ENCODE results near the gene RGL3. TPM values are rescaled to one million over a fixed set of nuclear protein-coding genes. Genes with fewer than 3 reads are reported as not detected.
"Not testable (repeated sequence)": the region's sequence is repeated elsewhere in the genome, so short reads cannot be mapped to it uniquely, and the experiment has no call there.

RGL3 gene
- total and polyA plus RNA-seq, 4 experiments from 2014 or later = not detected

GRCh38 chr19:11382898-11383705 is 36.0 kb downstream of the RGL3 start:
- H3K36me3 Mint-ChIP-seq = peaks cover 0 to 6% of the 10 kb centered on the region in 2 donors
- CTCF ChIA-PET (ENCODE audit: partially characterized antibody) = interaction anchor here (0.6 to 5.0 kb wide), 18 partner anchors 8 to 1093 kb away, joined by 3 to 49 read pairs (median 4); partner anchors contain the start of genes ELAVL3, ODAD3, PRKCSH and SWSAP1
- Histone ChIP-seq H3K4me1 (ENCODE audit: insufficient read depth, low read length) (peaks cover 37% of the 10 kb centered on the region), H3K27ac (ENCODE audit: low read depth, low read length) (no peak overlapping the region), H3K4me3 (ENCODE audit: low read length in 2 of 2) (no peak overlapping the region), H3K27me3 (ENCODE audit: insufficient read depth, low read length) (no peaks in the 10 kb centered on the region), H3K36me3 (ENCODE audit: insufficient read depth, low read length) (no peaks in the 10 kb centered on the region), H3K9me3 (ENCODE audit: control insufficient read depth in 1 of 2, low read length in 2 of 2) (no peaks in the 10 kb centered on the region)
- peak overlapping the region; percentile 57 to 85 (median 84) for H3K27ac Mint-ChIP-seq
- DNase-seq = peak in 4 of 5 donors; percentile 17 to 49 (median 26)
- intact Hi-C loops (cut with micrococcal nuclease) = loop anchor here (5.0 kb wide), 1 partner anchor 39 kb away; no protein-coding TSS in a partner anchor
- no peaks in the 10 kb centered on the region for H3K9me3 Mint-ChIP-seq
- peak overlapping the region; percentile 45 to 70 (median 62) for H3K4me3 Mint-ChIP-seq
- peaks cover 18 to 45% (median 30%) of the 10 kb centered on the region in 4 donors for H3K4me1 Mint-ChIP-seq
- peaks cover 9 to 11% of the 10 kb centered on the region in 2 donors for H3K27me3 Mint-ChIP-seq
- POLR2A ChIA-PET (ENCODE audit: partially characterized antibody) = interaction anchor here (1.1 to 2.2 kb wide), 4 partner anchors 8 to 52 kb away, joined by 3 to 23 read pairs (median 4); partner anchors contain the start of genes CCDC159, ODAD3, PRKCSH and RAB3D

GRCh38 chr19:11380653-11381537 is 38.2 kb downstream of the RGL3 start:
- Histone ChIP-seq H3K4me1 (ENCODE audit: insufficient read depth, low read length) (peaks cover 53% of the 10 kb centered on the region), H3K9me3 (ENCODE audit: control insufficient read depth in 1 of 2, low read length in 2 of 2) (no peaks in the 10 kb centered on the region), H3K36me3 (ENCODE audit: insufficient read depth, low read length) (no peaks in the 10 kb centered on the region), H3K4me3 (ENCODE audit: low read length in 2 of 2) (peak overlapping the region; percentile 59 to 61), H3K27me3 (ENCODE audit: insufficient read depth, low read length) (no peaks in the 10 kb centered on the region), H3K27ac (ENCODE audit: low read depth, low read length) (peak overlapping the region; percentile 90)
- Mint-ChIP-seq H3K36me3 (peaks cover 6 to 10% of the 10 kb centered on the region in 2 donors), H3K9me3 (no peaks in the 10 kb centered on the region), H3K4me3 (peak overlapping the region; percentile 91 to 99 (median 98)), H3K27me3 (peaks cover 9 to 11% of the 10 kb centered on the region in 2 donors), H3K4me1 (peaks cover 25 to 41% (median 32%) of the 10 kb centered on the region in 4 donors), H3K27ac (peak overlapping the region; percentile 91 to 100 (median 99))
- ChIA-PET CTCF (ENCODE audit: partially characterized antibody) (interaction anchor here (0.5 to 5.0 kb wide), 32 partner anchors 9 to 606 kb away, joined by 3 to 49 read pairs (median 4); partner anchors contain the start of genes CCDC159, ELAVL3, LDLR and ODAD3), POLR2A (ENCODE audit: partially characterized antibody) (interaction anchor here (0.6 to 3.0 kb wide), 27 partner anchors 10 to 1425 kb away, joined by 3 to 32 read pairs (median 3); partner anchors contain the start of genes CCDC159, ECSIT, ELAVL3 and ELOF1)
- peak; percentile 99 for DNase-seq
- intact Hi-C loops (cut with micrococcal nuclease) = loop anchor here (1.0 to 5.0 kb wide), 7 partner anchors 35 to 206 kb away; partner anchors contain the start of genes CCDC159, ODAD3, PRKCSH and TMEM205

DNA sequence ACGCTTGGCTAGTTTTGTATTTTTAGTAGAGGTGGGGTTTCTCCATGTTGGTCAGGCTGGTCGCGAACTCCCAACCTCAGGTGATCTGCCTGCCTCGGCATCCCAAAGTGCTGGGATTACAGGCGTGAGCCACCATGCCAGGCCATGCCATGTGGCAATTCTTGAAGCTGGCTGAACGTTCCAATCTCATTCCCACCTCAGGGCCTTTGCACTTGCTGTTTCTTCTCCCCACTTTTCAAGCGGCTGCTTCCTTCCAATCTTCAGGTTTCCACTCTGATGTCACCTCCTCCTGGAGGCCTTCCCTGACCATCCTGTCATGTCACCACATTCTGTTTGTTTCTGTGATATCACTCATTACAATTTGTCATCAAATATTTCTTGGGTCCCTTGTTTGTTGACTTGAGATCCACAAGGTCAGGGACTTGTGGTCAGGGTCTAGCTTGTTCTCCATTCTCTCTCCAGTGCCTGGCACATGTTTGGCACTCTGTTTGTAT is 39.2 kb downstream of the RGL3 start:
- peaks cover 27 to 41% (median 33%) of the 10 kb centered on the region in 4 donors for H3K4me1 Mint-ChIP-seq
- H3K4me3 ChIP-seq (ENCODE audit: low read length in 2 of 2) = peak overlapping the region in 1 of 2 donors; percentile 59
- H3K27ac ChIP-seq (ENCODE audit: low read depth, low read length) = peak overlapping the region; percentile 90
- no peak for DNase-seq
- H3K36me3 ChIP-seq (ENCODE audit: insufficient read depth, low read length) = no peaks in the 10 kb centered on the region
- peaks cover 9 to 11% of the 10 kb centered on the region in 2 donors for H3K27me3 Mint-ChIP-seq
- POLR2A ChIA-PET (ENCODE audit: partially characterized antibody) = interaction anchor here (0.7 to 3.0 kb wide), 6 partner anchors 33 to 225 kb away, joined by 3 to 32 read pairs (median 4); partner anchors contain the start of genes CCDC159, ODAD3, PRKCSH and SPC24
- no peaks in the 10 kb centered on the region for H3K9me3 ChIP-seq (ENCODE audit: control insufficient read depth in 1 of 2, low read length in 2 of 2)
- H3K4me1 ChIP-seq (ENCODE audit: insufficient read depth, low read length) = peaks cover 61% of the 10 kb centered on the region
- H3K9me3 Mint-ChIP-seq = no peaks in the 10 kb centered on the region
- peak overlapping the region; percentile 91 to 99 (median 98) for H3K4me3 Mint-ChIP-seq
- peak overlapping the region; percentile 91 to 100 (median 99) for H3K27ac Mint-ChIP-seq
- H3K36me3 Mint-ChIP-seq = peaks cover 6 to 10% of the 10 kb centered on the region in 2 donors
- H3K27me3 ChIP-seq (ENCODE audit: insufficient read depth, low read length) = no peaks in the 10 kb centered on the region
- CTCF ChIA-PET (ENCODE audit: partially characterized antibody) = interaction anchor here (1.0 to 5.0 kb wide), 12 partner anchors 11 to 290 kb away, joined by 3 to 49 read pairs (median 8); partner anchors contain the start of genes CCDC159, ELAVL3, LDLR and ODAD3
- intact Hi-C loops (cut with micrococcal nuclease) = loop anchor here (5.0 kb wide), 1 partner anchor 42 kb away; no protein-coding TSS in a partner anchor

DNA sequence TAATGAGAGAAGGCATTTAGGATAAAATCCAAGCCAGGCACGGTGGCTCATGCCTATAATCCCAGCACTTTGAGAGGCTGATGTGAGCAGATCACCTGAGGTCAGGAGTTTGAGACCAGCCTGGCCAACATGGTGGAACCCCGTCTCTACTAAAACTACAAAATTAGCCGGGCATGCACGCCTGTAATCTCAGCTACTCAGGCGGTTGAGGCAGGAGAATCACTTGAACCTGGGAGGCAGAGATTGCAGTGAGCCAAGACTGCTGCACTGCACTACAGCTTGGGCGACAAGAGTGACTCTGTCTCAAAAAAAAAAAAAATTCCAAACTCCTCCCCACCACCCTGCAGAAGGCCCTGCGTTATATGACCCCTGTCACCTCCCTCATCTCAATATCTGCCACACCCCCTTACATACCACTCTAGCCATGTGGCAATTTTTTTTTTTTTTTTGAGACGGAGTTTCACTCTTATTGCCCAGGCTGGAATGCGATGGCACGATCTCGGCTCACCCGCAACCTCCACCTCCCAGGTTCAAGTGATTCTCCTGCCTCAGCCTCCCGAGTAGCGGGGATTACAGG is 39.8 kb downstream of the RGL3 start:
- CTCF ChIA-PET (ENCODE audit: partially characterized antibody) = interaction anchor here (1.9 to 5.0 kb wide), 4 partner anchors 10 to 103 kb away, joined by 6 to 49 read pairs (median 14); partner anchors contain the start of gene ELAVL3
- intact Hi-C loops (cut with micrococcal nuclease) = not testable (repeated sequence)
- H3K27ac Mint-ChIP-seq = peak overlapping the region in 6 of 7 donors; percentile 12 to 99 (median 66)

GRCh38 chr19:11378319-11379189 is 40.6 kb downstream of the RGL3 start:
- intact Hi-C loops (cut with micrococcal nuclease) = no loop called here

More for the DNA sequence above, 39.8 kb downstream of the RGL3 start:
- not testable (repeated sequence) for H3K9me3 Mint-ChIP-seq; DNase-seq; H3K4me3 ChIP-seq (ENCODE audit: low read length in 2 of 2); H3K36me3 ChIP-seq (ENCODE audit: insufficient read depth, low read length); H3K27me3 ChIP-seq (ENCODE audit: insufficient read depth, low read length); H3K9me3 ChIP-seq (ENCODE audit: control insufficient read depth in 1 of 2, low read length in 2 of 2)
- Mint-ChIP-seq H3K27me3 (peaks cover 9 to 11% of the 10 kb centered on the region in 2 donors), H3K36me3 (peaks cover 6 to 10% of the 10 kb centered on the region in 2 donors), H3K4me1 (peaks cover 27 to 41% (median 33%) of the 10 kb centered on the region in 4 donors), H3K4me3 (peak overlapping the region in 2 of 8 donors; percentile 33 to 99)
- Histone ChIP-seq H3K27ac (ENCODE audit: low read depth, low read length) (peak overlapping the region; percentile 90), H3K4me1 (ENCODE audit: insufficient read depth, low read length) (peaks cover 61% of the 10 kb centered on the region)
- POLR2A ChIA-PET (ENCODE audit: partially characterized antibody) = interaction anchor here (0.7 to 3.0 kb wide), 5 partner anchors 32 to 224 kb away, joined by 3 to 32 read pairs (median 6); partner anchors contain the start of genes CCDC159, ODAD3, PRKCSH and SPC24

More at GRCh38 chr19:11378319-11379189, 40.6 kb downstream of the RGL3 start:
- peak overlapping the region in 5 of 7 donors; percentile 19 to 64 (median 55) for H3K27ac Mint-ChIP-seq
- no peaks in the 10 kb centered on the region for H3K9me3 Mint-ChIP-seq
- peaks cover 68% of the 10 kb centered on the region for H3K4me1 ChIP-seq (ENCODE audit: insufficient read depth, low read length)
- no peaks in the 10 kb centered on the region for H3K27me3 ChIP-seq (ENCODE audit: insufficient read depth, low read length)
- no peaks in the 10 kb centered on the region for H3K9me3 ChIP-seq (ENCODE audit: control insufficient read depth in 1 of 2, low read length in 2 of 2)
- H3K4me3 Mint-ChIP-seq = peak overlapping the region in 3 of 8 donors; percentile 55 to 80 (median 59)
- H3K36me3 Mint-ChIP-seq = peaks cover 6 to 10% of the 10 kb centered on the region in 2 donors
- ChIA-PET CTCF (ENCODE audit: partially characterized antibody) (interaction anchor here (1.1 to 1.2 kb wide), 3 partner anchors 31 to 83 kb away, joined by 3 read pairs; partner anchors contain the start of gene TSPAN16), POLR2A (ENCODE audit: partially characterized antibody) (interaction anchor here (0.9 to 1.4 kb wide), 3 partner anchors 32 to 55 kb away, joined by 3 to 4 read pairs (median 4); partner anchors contain the start of genes CCDC159 and TMEM205)
- H3K27ac ChIP-seq (ENCODE audit: low read depth, low read length) = no peak overlapping the region
- no peak for DNase-seq
- H3K4me3 ChIP-seq (ENCODE audit: low read length in 2 of 2) = no peak overlapping the region
- peaks cover 27 to 41% (median 33%) of the 10 kb centered on the region in 4 donors for H3K4me1 Mint-ChIP-seq
- no peaks in the 10 kb centered on the region for H3K36me3 ChIP-seq (ENCODE audit: insufficient read depth, low read length)
- H3K27me3 Mint-ChIP-seq = peaks cover 9 to 11% of the 10 kb centered on the region in 2 donors
